Caco-2 (cell line): Measurements from ENCODE around the gene TSHR. TPM values are rescaled to one million over a fixed set of nuclear protein-coding genes. Genes with fewer than 3 reads are reported as not detected.

Source experiments
- BruUV-seq: library from RNA; stranded (reverse); fragments of 400-500 nt; replicated peaks from 2 replicates; lab custom pipeline; 2021; lab: Mats Ljungman, UMichigan
- CTCF ChIA-PET: fragments of 300-600 bp; sonication (Branson Sonifier 250); formaldehyde crosslinking; loops from one replicate; lab custom pipeline; 2022; ENCODE audit warnings: antibody characterized with exemption; lab: Charles Lee
- POLR2A ChIA-PET: fragments of 300-600 bp; sonication (Branson Sonifier 250); formaldehyde crosslinking; loops from one replicate; lab custom pipeline; 2022; ENCODE audit warnings: antibody characterized with exemption; lab: Charles Lee
- DNase-seq, 2 experiments: peaks; one replicate each; pipeline versions ENCODE4 v3.0.0 to v3.0.0-alpha.2; 2020 to 2022
- H3K27me3 ChIP-seq: replicated peaks from 2 replicates; pipeline ENCODE4 v1.6.0; 2011; ENCODE audit warnings: low read length; ENCODE audit not compliant: control insufficient read depth, insufficient read depth
- H3K36me3 ChIP-seq: 2 replicates; pipeline ENCODE4 v1.5.1; 2011; ENCODE audit warnings: low read length; ENCODE audit not compliant: control insufficient read depth, insufficient read depth
- H3K4me1 ChIP-seq: fragments of 250-450 bp; sonication (Bioruptor Pico); 2 replicates; pipeline ENCODE4 v1.5.1; 2020; ENCODE audit warnings: mild to moderate bottlenecking
- H3K4me3 ChIP-seq: 2 replicates; pipeline ENCODE4 v1.5.1; 2011; ENCODE audit warnings: low read depth, mild to moderate bottlenecking, control low read depth, low read length
- H3K9me3 ChIP-seq: fragments of 250-450 bp; sonication (Bioruptor Pico); 2 replicates; pipeline ENCODE4 v1.5.1; 2020; ENCODE audit warnings: mild to moderate bottlenecking, moderate library complexity
- H3K27ac Mint-ChIP-seq: one replicate; pipeline ENCODE4 v1.8.0; 2022; ENCODE audit warnings: mixed read lengths; ENCODE audit not compliant: unreplicated experiment
- H3K27me3 Mint-ChIP-seq: one replicate; pipeline ENCODE4 v1.8.0; 2022; ENCODE audit warnings: mixed read lengths; ENCODE audit not compliant: insufficient read depth, unreplicated experiment
- H3K36me3 Mint-ChIP-seq: one replicate; pipeline ENCODE4 v1.8.0; 2022; ENCODE audit warnings: mild to moderate bottlenecking, mixed read lengths; ENCODE audit not compliant: insufficient read depth, unreplicated experiment
- H3K4me1 Mint-ChIP-seq: one replicate; pipeline ENCODE4 v1.8.0; 2022; ENCODE audit warnings: low read depth, mixed read lengths; ENCODE audit not compliant: unreplicated experiment
- H3K4me3 Mint-ChIP-seq: one replicate; pipeline ENCODE4 v1.8.0; 2022; ENCODE audit warnings: mild to moderate bottlenecking, moderate library complexity, mixed read lengths; ENCODE audit not compliant: unreplicated experiment
- H3K9me3 Mint-ChIP-seq: one replicate; pipeline ENCODE4 v1.8.0; 2022; ENCODE audit warnings: mixed read lengths; ENCODE audit not compliant: unreplicated experiment
- intact Hi-C: fragments of 100-400 bp; cut with micrococcal nuclease; formaldehyde crosslinking; loops from one replicate; pipeline ENCODE4 v1.10.0; 2022; ENCODE audit not compliant: unreplicated experiment
- total RNA-seq: library from RNA; stranded (reverse); gene quantifications from 2 replicates; pipeline ENCODE4 v1.2.3, GENCODE V29; 2022
- TF ChIP-seq, protein P1 (sequence below), 2 experiments: fragments of 200-600 bp in 1 of 2; IDR thresholded peaks; 1 replicate in 1 of 2; 2 replicates in 1 of 2; pipeline versions ENCODE4 v1.5.1 to v1.8.0; 2011 to 2022; ENCODE audit warnings: antibody characterized with exemption in 1 of 2, control low read depth in 1 of 2, inconsistent platforms in 1 of 2, low read depth in 1 of 2, low read length in 1 of 2, mild to moderate bottlenecking in 1 of 2, moderate library complexity in 1 of 2; ENCODE audit not compliant: insufficient read depth in 1 of 2, severe bottlenecking in 1 of 2, unreplicated experiment in 1 of 2

TSHR gene
- total RNA-seq, 1 experiment from 2014 or later: not detected

DNA sequence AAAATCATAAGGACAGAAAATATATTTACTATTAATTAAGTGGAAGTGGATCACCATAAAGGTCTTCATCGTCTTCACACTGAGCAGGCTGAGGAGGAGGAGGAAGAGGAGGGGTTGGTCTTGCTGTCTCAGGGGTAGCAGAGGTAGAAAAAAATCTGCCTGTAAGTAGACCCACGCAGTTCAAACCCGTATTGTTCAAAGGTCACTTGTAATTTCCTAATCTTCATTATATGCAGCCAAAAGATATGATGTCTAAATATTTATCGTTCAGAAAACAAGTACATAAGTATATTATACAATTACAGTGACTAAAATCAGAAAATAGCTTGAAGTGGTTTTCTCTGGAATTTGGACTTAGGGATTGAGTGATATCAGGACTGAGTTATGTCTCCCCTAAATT lies 193.2 kb downstream of the TSHR start:
- intact Hi-C loops: no loop called here
- no peak overlapping the region for H3K4me3 ChIP-seq
- ChIA-PET POLR2A (no interaction called here), CTCF (no interaction called here)
- Mint-ChIP-seq H3K4me3 (no peak overlapping the region), H3K9me3 (no peaks in the 10 kb centered on the region), H3K4me1 (no peaks in the 10 kb centered on the region), H3K27me3 (no peaks in the 10 kb centered on the region), H3K36me3 (no peaks in the 10 kb centered on the region), H3K27ac (no peak overlapping the region)
- no peaks in the 10 kb centered on the region for H3K36me3 ChIP-seq
- no peak for DNase-seq
- no peaks in the 10 kb centered on the region for H3K4me1 ChIP-seq
- TF ChIP-seq, protein P1, sequence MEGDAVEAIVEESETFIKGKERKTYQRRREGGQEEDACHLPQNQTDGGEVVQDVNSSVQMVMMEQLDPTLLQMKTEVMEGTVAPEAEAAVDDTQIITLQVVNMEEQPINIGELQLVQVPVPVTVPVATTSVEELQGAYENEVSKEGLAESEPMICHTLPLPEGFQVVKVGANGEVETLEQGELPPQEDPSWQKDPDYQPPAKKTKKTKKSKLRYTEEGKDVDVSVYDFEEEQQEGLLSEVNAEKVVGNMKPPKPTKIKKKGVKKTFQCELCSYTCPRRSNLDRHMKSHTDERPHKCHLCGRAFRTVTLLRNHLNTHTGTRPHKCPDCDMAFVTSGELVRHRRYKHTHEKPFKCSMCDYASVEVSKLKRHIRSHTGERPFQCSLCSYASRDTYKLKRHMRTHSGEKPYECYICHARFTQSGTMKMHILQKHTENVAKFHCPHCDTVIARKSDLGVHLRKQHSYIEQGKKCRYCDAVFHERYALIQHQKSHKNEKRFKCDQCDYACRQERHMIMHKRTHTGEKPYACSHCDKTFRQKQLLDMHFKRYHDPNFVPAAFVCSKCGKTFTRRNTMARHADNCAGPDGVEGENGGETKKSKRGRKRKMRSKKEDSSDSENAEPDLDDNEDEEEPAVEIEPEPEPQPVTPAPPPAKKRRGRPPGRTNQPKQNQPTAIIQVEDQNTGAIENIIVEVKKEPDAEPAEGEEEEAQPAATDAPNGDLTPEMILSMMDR (IDR thresholded peaks at IDR 0.05; ENCODE audit: insufficient read depth in 1 of 2, low read depth in 1 of 2, low read length in 1 of 2, severe bottlenecking in 1 of 2, unreplicated experiment in 1 of 2): no peak
- no peaks in the 10 kb centered on the region for H3K9me3 ChIP-seq
- no TSS peak for BruUV-seq
- H3K27me3 ChIP-seq: no peaks in the 10 kb centered on the region

DNA sequence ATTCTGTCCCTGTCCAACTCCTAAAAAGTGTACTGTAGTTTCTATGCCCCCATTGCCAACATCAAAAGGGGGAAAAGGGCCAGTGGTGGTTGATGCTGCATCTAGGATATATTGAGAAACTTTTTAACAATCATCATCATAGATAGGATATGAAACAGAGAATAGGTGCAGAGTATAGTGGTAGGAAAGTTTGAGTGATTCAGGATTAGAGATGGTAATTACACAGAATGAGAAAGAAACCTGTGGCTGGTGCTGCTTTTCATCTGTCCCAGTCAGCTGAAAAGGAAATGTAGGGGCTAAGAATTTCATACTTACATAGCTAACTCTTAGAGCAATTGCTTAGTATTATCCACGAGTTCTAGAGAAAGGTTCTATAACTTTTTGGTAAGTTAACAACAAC lies 197.8 kb downstream of the TSHR start:
- Mint-ChIP-seq H3K4me3 (no peak overlapping the region), H3K27me3 (peaks cover 11% of the 10 kb centered on the region), H3K4me1 (no peaks in the 10 kb centered on the region), H3K27ac (no peak overlapping the region), H3K36me3 (no peaks in the 10 kb centered on the region), H3K9me3 (peaks cover 8% of the 10 kb centered on the region)
- ChIA-PET CTCF (no interaction called here), POLR2A (no interaction called here)
- Histone ChIP-seq H3K9me3 (no peaks in the 10 kb centered on the region), H3K36me3 (no peaks in the 10 kb centered on the region), H3K4me1 (no peaks in the 10 kb centered on the region), H3K4me3 (no peak overlapping the region), H3K27me3 (no peaks in the 10 kb centered on the region)
- intact Hi-C loops: no loop called here
- no TSS peak for BruUV-seq
- TF ChIP-seq, protein P1 (IDR thresholded peaks at IDR 0.05; ENCODE audit: insufficient read depth in 1 of 2, low read depth in 1 of 2, low read length in 1 of 2, severe bottlenecking in 1 of 2, unreplicated experiment in 1 of 2): no peak
- no peak for DNase-seq

DNA sequence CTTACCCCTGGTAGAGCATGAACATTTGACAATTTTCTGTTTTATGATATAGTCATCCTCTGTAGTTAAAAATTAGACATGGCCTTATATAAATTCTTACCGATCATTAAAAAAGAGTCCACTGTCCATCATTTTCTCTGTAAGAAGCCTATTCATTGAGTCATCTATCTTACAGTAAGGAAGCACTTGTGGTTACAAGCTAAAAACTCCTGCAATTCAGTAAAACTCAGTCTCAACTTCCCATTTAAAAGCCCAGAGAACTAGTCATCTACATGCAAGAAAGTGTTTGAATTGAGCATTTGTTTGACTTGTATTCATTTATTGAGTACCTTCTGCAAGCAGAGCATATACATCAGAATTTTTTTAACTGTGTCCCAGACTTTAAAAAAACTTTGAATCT lies 202.0 kb downstream of the TSHR start:
- no peak overlapping the region for H3K4me3 Mint-ChIP-seq
- Histone ChIP-seq H3K36me3 (no peaks in the 10 kb centered on the region), H3K27me3 (no peaks in the 10 kb centered on the region), H3K4me3 (no peak overlapping the region), H3K9me3 (no peaks in the 10 kb centered on the region), H3K4me1 (no peaks in the 10 kb centered on the region)
- no peaks in the 10 kb centered on the region for H3K4me1 Mint-ChIP-seq
- TF ChIP-seq, protein P1 (IDR thresholded peaks at IDR 0.05; ENCODE audit: insufficient read depth in 1 of 2, low read depth in 1 of 2, low read length in 1 of 2, severe bottlenecking in 1 of 2, unreplicated experiment in 1 of 2): no peak
- ChIA-PET CTCF (no interaction called here), POLR2A (no interaction called here)
- H3K27ac Mint-ChIP-seq: no peak overlapping the region
- intact Hi-C loops: no loop called here
- BruUV-seq: no TSS peak
- H3K36me3 Mint-ChIP-seq: no peaks in the 10 kb centered on the region
- H3K27me3 Mint-ChIP-seq: peaks cover 11% of the 10 kb centered on the region
- DNase-seq: no peak
- peaks cover 17% of the 10 kb centered on the region for H3K9me3 Mint-ChIP-seq
